Right renal cortex interstitium (tissue), 3 donors: Measurements from ENCODE around the gene GIPC1. TPM values are rescaled to one million over a fixed set of nuclear protein-coding genes. Genes with fewer than 3 reads are reported as not detected.
"Not testable (repeated sequence)": the region's sequence is repeated elsewhere in the genome, so short reads cannot be mapped to it uniquely, and the experiment has no call there.

ENCODE experiments used
- DNase-seq, 3 donors: peaks; one replicate each; pipeline ENCODE4 v3.0.0-alpha.2; 2013; ENCODE audit warnings: low read depth in 3 of 3, low spot score in 2 of 3
- polyA plus RNA-seq, 3 donors: library from polyadenylated mRNA; unstranded; fragments of 120-200 nt; gene quantifications; one replicate each; pipeline ENCODE4 v1.2.1, GENCODE V29; 2013; ENCODE audit not compliant: insufficient read length in 3 of 3

GIPC1 gene
- polyA plus RNA-seq, 3 donors, result 52.6 to 67.1 (median 66.6) TPM

- no peak for DNase-seq
Measured at GRCh38 chr19:14472202-14472938, 23.6 kb downstream of the GIPC1 start.

DNA sequence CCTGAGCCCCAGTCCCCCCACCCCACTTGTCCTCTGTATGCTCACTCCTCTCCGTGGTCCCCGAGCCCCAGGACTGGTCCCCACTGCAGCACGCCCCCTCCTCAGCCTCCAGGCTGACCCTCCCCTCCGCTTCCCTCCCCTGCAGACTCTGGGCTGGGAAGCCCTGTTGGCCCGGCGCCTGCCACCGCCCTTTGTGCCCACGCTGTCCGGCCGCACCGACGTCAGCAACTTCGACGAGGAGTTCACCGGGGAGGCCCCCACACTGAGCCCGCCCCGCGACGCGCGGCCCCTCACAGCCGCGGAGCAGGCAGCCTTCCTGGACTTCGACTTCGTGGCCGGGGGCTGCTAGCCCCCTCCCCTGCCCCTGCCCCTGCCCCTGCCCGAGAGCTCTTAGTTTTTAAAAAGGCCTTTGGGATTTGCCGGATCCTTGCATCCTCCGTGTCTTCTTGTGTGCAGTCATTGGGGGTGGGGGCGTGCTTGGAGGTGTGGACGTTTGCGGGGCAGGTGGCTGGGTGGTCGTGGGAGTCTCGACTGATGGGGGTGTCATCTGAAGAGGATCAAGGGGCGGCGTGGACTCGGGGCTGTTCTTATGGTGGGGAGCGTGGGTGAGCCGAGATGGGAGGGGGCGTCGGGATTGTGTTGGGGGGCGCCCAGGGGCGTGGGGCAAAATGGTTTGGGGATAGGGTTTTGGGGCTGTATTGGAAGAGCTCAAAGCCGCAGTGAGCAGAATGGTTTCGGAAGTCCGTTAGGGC lies 24.3 kb downstream of the GIPC1 start:
- no peak for DNase-seq

DNA sequence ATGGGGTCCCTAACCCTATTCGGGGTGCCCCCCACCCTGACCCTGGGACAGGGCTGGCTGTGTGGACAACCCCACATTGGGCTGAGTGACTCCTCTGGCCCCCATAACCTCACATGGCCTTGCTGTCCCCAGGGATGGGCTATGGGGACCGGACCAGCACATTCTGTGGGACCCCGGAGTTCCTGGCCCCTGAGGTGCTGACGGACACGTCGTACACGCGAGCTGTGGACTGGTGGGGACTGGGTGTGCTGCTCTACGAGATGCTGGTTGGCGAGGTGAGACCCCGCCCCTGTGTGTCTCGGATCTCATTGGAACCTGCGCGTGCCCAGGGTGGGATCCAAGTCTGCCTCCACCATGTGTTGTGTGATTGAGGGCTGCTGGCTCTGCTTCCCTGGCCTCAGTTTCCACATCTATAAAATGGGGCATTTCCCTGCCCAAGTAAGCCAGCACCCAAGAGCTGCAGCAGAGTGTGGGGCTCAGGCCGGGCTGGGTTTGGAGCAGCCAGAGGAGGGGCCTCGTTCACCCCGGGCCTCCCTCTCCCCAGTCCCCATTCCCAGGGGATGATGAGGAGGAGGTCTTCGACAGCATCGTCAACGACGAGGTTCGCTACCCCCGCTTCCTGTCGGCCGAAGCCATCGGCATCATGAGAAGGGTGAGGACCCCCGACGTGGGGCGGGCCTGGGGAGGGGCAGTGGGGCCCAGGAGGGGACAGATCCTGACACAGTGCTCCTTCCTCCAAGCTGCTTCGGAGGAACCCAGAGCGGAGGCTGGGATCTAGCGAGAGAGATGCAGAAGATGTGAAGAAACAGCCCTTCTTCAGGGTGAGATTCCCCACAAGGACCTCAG lies 25.7 kb downstream of the GIPC1 start:
- DNase-seq, result no peak

DNA sequence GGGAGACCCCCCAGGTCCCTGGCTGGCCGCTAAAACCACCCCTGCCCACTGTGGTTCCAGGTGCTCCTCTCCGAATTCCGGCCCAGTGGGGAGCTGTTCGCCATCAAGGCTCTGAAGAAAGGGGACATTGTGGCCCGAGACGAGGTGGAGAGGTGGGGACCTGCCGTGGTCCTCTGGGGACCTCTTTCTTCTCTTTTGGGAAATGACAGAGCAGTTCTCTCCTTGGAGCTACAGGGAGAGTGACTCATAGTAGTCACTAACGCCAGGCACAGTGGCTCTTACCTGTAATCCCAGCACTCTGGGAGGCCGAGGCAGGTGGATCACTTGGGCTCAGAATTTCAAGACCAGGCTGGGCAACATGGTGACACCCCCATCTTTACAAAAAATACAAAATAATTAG lies 28.1 kb downstream of the GIPC1 start:
- DNase-seq, result no peak

GRCh38 chr19:14467391-14467790 lies 28.5 kb downstream of the GIPC1 start:
- no peak for DNase-seq

DNA sequence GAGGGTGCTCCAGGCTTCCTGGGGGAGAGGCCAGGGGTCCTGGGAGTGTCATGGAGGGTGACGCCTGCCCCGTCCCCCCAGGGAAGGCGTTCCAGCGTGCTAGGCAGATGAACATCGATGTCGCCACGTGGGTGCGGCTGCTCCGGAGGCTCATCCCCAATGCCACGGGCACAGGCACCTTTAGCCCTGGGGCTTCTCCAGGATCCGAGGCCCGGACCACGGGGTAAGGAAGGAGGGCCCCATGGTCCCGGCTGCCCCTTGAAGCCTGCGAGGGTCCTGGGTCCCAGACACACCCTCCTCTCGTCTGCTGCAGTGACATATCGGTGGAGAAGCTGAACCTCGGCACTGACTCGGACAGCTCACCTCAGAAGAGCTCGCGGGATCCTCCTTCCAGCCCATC lies 32.2 kb downstream of the GIPC1 start:
- DNase-seq, result no peak

GRCh38 chr19:14462401-14462800 lies 33.5 kb downstream of the GIPC1 start:
- DNase-seq, result not testable (repeated sequence)

- DNase-seq, result no peak
Measured at GRCh38 chr19:14460935-14461334, 35.0 kb downstream of the GIPC1 start.

GRCh38 chr19:14459703-14460102 lies 36.2 kb downstream of the GIPC1 start:
- no peak for DNase-seq

GRCh38 chr19:14452303-14452702 lies 43.6 kb downstream of the GIPC1 start:
- DNase-seq, result not testable (repeated sequence)

GRCh38 chr19:14450876-14451275 lies 45.1 kb downstream of the GIPC1 start:
- no peak for DNase-seq

DNA sequence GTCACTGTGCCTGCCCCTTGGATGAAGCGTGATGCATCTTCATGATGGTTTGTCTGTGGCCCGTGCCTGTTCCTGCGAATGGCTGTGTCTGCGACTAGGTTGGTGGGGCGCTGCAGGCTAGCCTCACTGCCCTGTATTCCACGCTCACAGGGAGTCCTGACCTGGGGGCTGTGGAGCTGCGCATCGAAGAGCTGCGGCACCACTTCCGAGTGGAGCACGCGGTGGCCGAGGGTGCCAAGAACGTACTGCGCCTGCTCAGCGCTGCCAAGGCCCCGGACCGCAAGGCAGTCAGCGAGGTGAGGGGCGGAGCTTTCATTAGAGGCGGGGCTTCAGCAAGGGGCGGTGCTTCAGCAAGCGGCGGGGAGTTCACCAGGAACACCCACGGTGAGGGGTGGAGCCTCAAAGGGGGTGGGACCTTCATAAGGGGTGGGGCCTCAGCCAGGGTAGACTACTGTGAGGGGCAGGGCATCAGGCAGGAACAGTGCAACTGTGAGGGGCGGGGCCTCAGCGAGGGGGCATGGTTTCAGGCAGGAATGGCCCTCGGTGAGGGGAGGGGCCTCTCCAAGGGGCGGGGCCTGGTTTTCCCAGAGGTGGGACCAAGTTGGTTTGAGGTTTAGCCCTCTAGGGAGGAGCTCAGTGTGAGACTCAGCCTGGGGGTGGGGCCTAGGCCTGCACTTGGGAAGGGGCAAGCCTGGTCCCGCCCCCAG lies 45.6 kb downstream of the GIPC1 start:
- DNase-seq, result no peak

- DNase-seq, result no peak
Measured at GRCh38 chr19:14449321-14449720, 46.6 kb downstream of the GIPC1 start.

DNA sequence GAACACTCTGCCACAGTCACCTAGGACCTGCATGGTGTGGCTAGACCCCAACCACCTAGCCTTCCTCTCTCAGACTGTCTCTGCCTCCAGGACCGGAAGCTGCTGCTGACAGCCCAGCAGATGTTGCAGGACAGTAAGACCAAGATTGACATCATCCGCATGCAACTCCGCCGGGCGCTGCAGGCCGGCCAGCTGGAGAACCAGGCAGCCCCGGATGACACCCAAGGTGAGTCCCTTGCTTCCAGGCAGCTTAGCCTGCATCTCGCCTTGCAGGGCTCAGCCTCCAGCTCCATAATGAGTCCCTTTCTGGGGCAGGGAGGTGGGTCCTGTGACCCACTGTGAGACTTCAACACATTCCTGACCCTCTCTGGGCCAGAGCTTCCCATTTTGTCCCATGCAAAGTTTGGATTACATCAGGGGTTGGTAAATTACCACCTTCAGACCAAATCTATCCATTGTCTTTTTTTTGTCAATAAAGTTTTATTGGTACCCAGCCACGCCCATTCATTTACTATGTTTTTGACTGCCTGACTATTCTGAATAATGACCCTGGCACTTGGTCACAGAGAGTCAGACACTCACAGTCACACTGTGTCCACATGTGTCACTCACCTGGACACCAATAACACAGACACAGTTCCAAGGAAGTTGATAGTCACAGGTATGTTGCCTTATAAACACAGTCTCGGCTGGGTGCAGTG lies 49.4 kb downstream of the GIPC1 start:
- no peak for DNase-seq

DNA sequence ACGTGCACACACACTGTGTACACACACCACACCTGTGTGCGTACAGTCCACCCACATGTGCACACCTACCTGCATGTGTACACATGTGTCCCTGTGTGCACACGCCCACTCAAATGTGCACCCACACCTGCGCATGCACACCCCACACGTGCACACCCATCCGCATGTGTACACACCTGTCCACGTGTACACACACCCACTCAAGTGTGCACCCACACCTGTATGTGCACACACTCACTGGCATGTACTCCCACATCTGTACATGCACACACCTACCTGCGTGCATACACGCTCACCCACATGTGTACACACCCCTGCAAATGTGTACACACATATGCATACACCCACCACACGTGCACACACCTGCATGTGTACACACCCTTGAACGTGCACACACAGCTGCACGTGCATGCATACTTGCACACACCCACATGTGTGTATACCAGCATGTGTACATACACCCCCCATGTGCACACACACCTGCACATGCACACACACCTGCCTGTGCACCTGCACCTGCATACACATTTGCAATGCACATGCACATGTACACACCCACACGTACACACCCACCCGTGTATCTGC lies 52.2 kb downstream of the GIPC1 start:
- no peak for DNase-seq

DNA sequence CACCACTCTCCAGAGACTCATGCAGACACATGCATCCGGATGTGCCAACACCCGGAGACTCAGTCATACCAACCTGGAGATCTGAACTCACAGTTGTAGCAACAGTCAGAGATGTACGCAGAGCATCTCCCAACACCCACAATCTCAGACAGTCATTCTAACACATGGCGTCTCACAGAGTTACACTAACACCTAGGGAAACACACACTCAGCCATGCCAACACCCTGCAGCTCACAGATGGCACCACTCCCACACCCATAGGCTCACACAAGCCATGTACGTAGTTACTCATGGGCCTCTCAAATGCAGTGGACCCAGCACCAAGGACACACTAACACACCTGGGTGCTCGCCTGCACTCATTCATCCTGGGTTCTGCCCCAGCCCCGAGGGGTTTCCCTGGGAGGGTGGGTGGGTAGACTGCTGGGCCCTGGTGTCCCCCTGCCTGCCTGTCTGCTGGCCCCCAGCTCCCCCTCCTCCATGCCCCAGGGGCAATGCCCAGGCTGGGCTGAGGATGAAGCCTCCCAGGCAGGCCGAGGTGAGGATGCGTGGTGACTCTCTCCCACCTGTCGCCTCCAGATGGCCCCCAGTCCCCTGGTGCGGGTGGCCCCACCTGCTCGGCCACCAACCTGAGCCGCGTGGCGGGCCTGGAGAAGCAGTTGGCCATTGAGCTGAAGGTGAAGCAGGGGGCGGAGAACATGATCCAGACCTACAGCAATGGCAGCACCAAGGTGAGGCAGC lies 52.9 kb downstream of the GIPC1 start:
- no peak for DNase-seq

- no peak for DNase-seq
Measured at GRCh38 chr19:14441041-14441938, 54.6 kb downstream of the GIPC1 start.

GRCh38 chr19:14440049-14440448 lies 55.9 kb downstream of the GIPC1 start:
- no peak for DNase-seq
